ENCODE data around the gene MOV10. TPM values are rescaled to one million over a fixed set of nuclear protein-coding genes. Genes with fewer than 3 reads are reported as not detected.

Gene MOV10
- total and polyA plus RNA-seq, 5 donors, result 14.1 to 20.3 (median 18.4) TPM

- peaks cover 24% of the 10 kb centered on the region for H3K4me1 ChIP-seq (ENCODE audit: control insufficient read depth, insufficient read depth, low read length)
- no peak for ATAC-seq
- peak overlapping the region; percentile 98 for H3K27ac ChIP-seq (ENCODE audit: low read length)
- intact Hi-C loops (cut with DNase I), result no loop called here
- 45% methylated on average over 17 of the region's 17 CpGs for WGBS
- no peak overlapping the region for H3K4me3 ChIP-seq (ENCODE audit: low read length)
- no peaks in the 10 kb centered on the region for H3K27me3 ChIP-seq (ENCODE audit: control insufficient read depth, insufficient read depth)
- no peaks in the 10 kb centered on the region for H3K9me3 ChIP-seq (ENCODE audit: control insufficient read depth, low read length)
- peak in 2 of 3 donors; percentile 73 to 79 for DNase-seq
Observed at GRCh38 chr1:112698366-112699310, 24.2 kb downstream of the MOV10 start.

GRCh38 chr1:112699425-112700144 lies 25.1 kb downstream of the MOV10 start:
- Histone ChIP-seq H3K4me1 (ENCODE audit: control insufficient read depth, insufficient read depth, low read length) (peaks cover 29% of the 10 kb centered on the region), H3K9me3 (ENCODE audit: control insufficient read depth, low read length) (no peaks in the 10 kb centered on the region), H3K4me3 (ENCODE audit: low read length) (no peak overlapping the region), H3K27ac (ENCODE audit: low read length) (peak overlapping the region; percentile 98), H3K27me3 (ENCODE audit: control insufficient read depth, insufficient read depth) (no peaks in the 10 kb centered on the region)
- 65% methylated on average over 13 of the region's 13 CpGs for WGBS
- ATAC-seq, result no peak
- no peak for DNase-seq
- intact Hi-C loops (cut with DNase I), result loop anchor here in 3 of 4 donors (5.0 to 10.0 kb wide), 5 partner anchors 75 to 315 kb away; partner anchors contain the start of genes WNT2B (in 2 of the 3), CAPZA1 (in 1 of the 3) and ST7L (in 1 of the 3)

- Histone ChIP-seq H3K9me3 (ENCODE audit: control insufficient read depth, low read length) (no peaks in the 10 kb centered on the region), H3K27ac (ENCODE audit: low read length) (peak overlapping the region; percentile 98), H3K27me3 (ENCODE audit: control insufficient read depth, insufficient read depth) (no peaks in the 10 kb centered on the region), H3K4me3 (ENCODE audit: low read length) (no peak overlapping the region), H3K4me1 (ENCODE audit: control insufficient read depth, insufficient read depth, low read length) (peaks cover 29% of the 10 kb centered on the region)
- DNase-seq (peak; percentile 98 to 99 (median 99)), ATAC-seq (peak; percentile 76 to 82)
- 10% methylated on average over 7 of the region's 7 CpGs for WGBS
- intact Hi-C loops (cut with DNase I), result loop anchor here in 3 of 4 donors (5.0 to 10.0 kb wide), 5 partner anchors 76 to 316 kb away; partner anchors contain the start of genes WNT2B (in 2 of the 3), CAPZA1 (in 1 of the 3) and ST7L (in 1 of the 3)
Observed at GRCh38 chr1:112700290-112701226, 26.1 kb downstream of the MOV10 start.

- ATAC-seq, result peak; percentile 0 to 3
- Histone ChIP-seq H3K4me3 (ENCODE audit: low read length) (no peak overlapping the region), H3K9me3 (ENCODE audit: control insufficient read depth, low read length) (no peaks in the 10 kb centered on the region), H3K27ac (ENCODE audit: low read length) (peak overlapping the region; percentile 98), H3K27me3 (ENCODE audit: control insufficient read depth, insufficient read depth) (no peaks in the 10 kb centered on the region), H3K4me1 (ENCODE audit: control insufficient read depth, insufficient read depth, low read length) (peaks cover 29% of the 10 kb centered on the region)
- intact Hi-C loops (cut with DNase I), result loop anchor here in 3 of 4 donors (5.0 to 10.0 kb wide), 5 partner anchors 77 to 317 kb away; partner anchors contain the start of genes WNT2B (in 2 of the 3), CAPZA1 (in 1 of the 3) and ST7L (in 1 of the 3)
- no peak for DNase-seq
- 53% methylated on average over 17 of the region's 17 CpGs for WGBS
Observed at GRCh38 chr1:112701227-112702066, 27.0 kb downstream of the MOV10 start.

- H3K4me1 ChIP-seq (ENCODE audit: control insufficient read depth, insufficient read depth, low read length), result peaks cover 29% of the 10 kb centered on the region
- intact Hi-C loops (cut with DNase I), result loop anchor here in 3 of 4 donors (5.0 to 10.0 kb wide), 5 partner anchors 77 to 317 kb away; partner anchors contain the start of genes WNT2B (in 2 of the 3), CAPZA1 (in 1 of the 3) and ST7L (in 1 of the 3)
- ATAC-seq (no peak), DNase-seq (no peak)
- WGBS, result 54% methylated on average over 3 of the region's 3 CpGs
- no peak overlapping the region for H3K4me3 ChIP-seq (ENCODE audit: low read length)
- no peaks in the 10 kb centered on the region for H3K27me3 ChIP-seq (ENCODE audit: control insufficient read depth, insufficient read depth)
- no peaks in the 10 kb centered on the region for H3K9me3 ChIP-seq (ENCODE audit: control insufficient read depth, low read length)
- peak overlapping the region; percentile 21 for H3K27ac ChIP-seq (ENCODE audit: low read length)
Observed at GRCh38 chr1:112702067-112702395, 27.6 kb downstream of the MOV10 start.

- no peak for ATAC-seq
- intact Hi-C loops (cut with DNase I), result loop anchor here in 3 of 4 donors (5.0 to 10.0 kb wide), 5 partner anchors 78 to 318 kb away; partner anchors contain the start of genes WNT2B (in 2 of the 3), CAPZA1 (in 1 of the 3) and ST7L (in 1 of the 3)
- DNase-seq, result no peak
- Histone ChIP-seq H3K9me3 (ENCODE audit: control insufficient read depth, low read length) (no peaks in the 10 kb centered on the region), H3K4me3 (ENCODE audit: low read length) (no peak overlapping the region), H3K27me3 (ENCODE audit: control insufficient read depth, insufficient read depth) (no peaks in the 10 kb centered on the region), H3K27ac (ENCODE audit: low read length) (peak overlapping the region; percentile 13), H3K4me1 (ENCODE audit: control insufficient read depth, insufficient read depth, low read length) (peaks cover 29% of the 10 kb centered on the region)
- WGBS, result 56% methylated on average over 12 of the region's 12 CpGs
Observed at GRCh38 chr1:112702420-112703261, 28.2 kb downstream of the MOV10 start.

- H3K4me3 ChIP-seq (ENCODE audit: low read length), result no peak overlapping the region
- ATAC-seq (no peak), DNase-seq (no peak)
- H3K27me3 ChIP-seq (ENCODE audit: control insufficient read depth, insufficient read depth), result no peaks in the 10 kb centered on the region
- peak overlapping the region; percentile 20 for H3K27ac ChIP-seq (ENCODE audit: low read length)
- WGBS, result 63% methylated on average over 8 of the region's 8 CpGs
- intact Hi-C loops (cut with DNase I), result loop anchor here in 3 of 4 donors (5.0 to 10.0 kb wide), 5 partner anchors 79 to 319 kb away; partner anchors contain the start of genes WNT2B (in 2 of the 3), CAPZA1 (in 1 of the 3) and ST7L (in 1 of the 3)
- no peaks in the 10 kb centered on the region for H3K9me3 ChIP-seq (ENCODE audit: control insufficient read depth, low read length)
- peaks cover 29% of the 10 kb centered on the region for H3K4me1 ChIP-seq (ENCODE audit: control insufficient read depth, insufficient read depth, low read length)
Observed at GRCh38 chr1:112703706-112704105, 29.2 kb downstream of the MOV10 start.

- ATAC-seq, result no peak
- DNase-seq, result no peak
- WGBS, result 22% methylated on average over 7 of the region's 7 CpGs
- Histone ChIP-seq H3K4me1 (ENCODE audit: control insufficient read depth, insufficient read depth, low read length) (peaks cover 28% of the 10 kb centered on the region), H3K27me3 (ENCODE audit: control insufficient read depth, insufficient read depth) (no peaks in the 10 kb centered on the region), H3K4me3 (ENCODE audit: low read length) (peak overlapping the region; percentile 3), H3K27ac (ENCODE audit: low read length) (peak overlapping the region; percentile 84), H3K9me3 (ENCODE audit: control insufficient read depth, low read length) (no peaks in the 10 kb centered on the region)
- intact Hi-C loops (cut with DNase I), result loop anchor here in 3 of 4 donors (5.0 to 10.0 kb wide), 5 partner anchors 80 to 320 kb away; partner anchors contain the start of genes WNT2B (in 2 of the 3), CAPZA1 (in 1 of the 3) and ST7L (in 1 of the 3)
Observed at GRCh38 chr1:112704391-112704933, 30.0 kb downstream of the MOV10 start.
